ENCODE data around the gene LIMK2.
"Not testable (repeated sequence)": the region's sequence is repeated elsewhere in the genome, so short reads cannot be mapped to it uniquely, and the experiment has no call there.

Gene LIMK2

GRCh38 chr22:31212783-31213629 is 908 bp downstream of the LIMK2 start:
- no peak for DNase-seq

GRCh38 chr22:31215018-31215535 is 3.0 kb downstream of the LIMK2 start:
- no peak for DNase-seq

- DNase-seq: no peak
Observed at GRCh38 chr22:31218565-31219262, 6.6 kb downstream of the LIMK2 start.

GRCh38 chr22:31221084-31221483 is 9.0 kb downstream of the LIMK2 start:
- DNase-seq: no peak

- DNase-seq: no peak
Observed at GRCh38 chr22:31222736-31223135, 10.6 kb downstream of the LIMK2 start.

- DNase-seq: no peak
Observed at GRCh38 chr22:31223786-31224191, 11.7 kb downstream of the LIMK2 start.

GRCh38 chr22:31224691-31225090 is 12.6 kb downstream of the LIMK2 start:
- not testable (repeated sequence) for DNase-seq

- no peak for DNase-seq
Observed at GRCh38 chr22:31227186-31227585, 15.1 kb downstream of the LIMK2 start.

GRCh38 chr22:31229402-31230079 is 17.4 kb downstream of the LIMK2 start:
- DNase-seq: no peak

- DNase-seq: peak; percentile 23
Observed at GRCh38 chr22:31230155-31230870, 18.2 kb downstream of the LIMK2 start.

GRCh38 chr22:31230871-31231621 is 18.9 kb downstream of the LIMK2 start:
- peak; percentile 31 for DNase-seq

GRCh38 chr22:31233001-31233400 is 20.9 kb downstream of the LIMK2 start:
- DNase-seq: no peak

GRCh38 chr22:31235081-31235480 is 23.0 kb downstream of the LIMK2 start:
- DNase-seq: no peak

- not testable (repeated sequence) for DNase-seq
Observed at GRCh38 chr22:31236044-31236443, 23.9 kb downstream of the LIMK2 start.

- DNase-seq: peak; percentile 14
Observed at GRCh38 chr22:31238057-31238456, 26.0 kb downstream of the LIMK2 start.

GRCh38 chr22:31239771-31240370 is 27.8 kb downstream of the LIMK2 start:
- DNase-seq: no peak

- no peak for DNase-seq
Observed at GRCh38 chr22:31241200-31241599, 29.1 kb downstream of the LIMK2 start.

- no peak for DNase-seq
Observed at GRCh38 chr22:31241936-31242335, 29.8 kb downstream of the LIMK2 start.

GRCh38 chr22:31243339-31244045 is 31.4 kb downstream of the LIMK2 start:
- no peak for DNase-seq

- DNase-seq: no peak
Observed at GRCh38 chr22:31244046-31244942, 32.2 kb downstream of the LIMK2 start.

All from activated CD4-positive, alpha-beta T cell treated with anti-CD3 and anti-CD28 coated beads, Interleukin-10, Interleukin-2, amounts not matched to agents 100 ng/mL and 50 ng/mL, durations not matched to agents 16 hours and 8 hours (primary cell).